ENCODE data around the gene RNF121.

DNA sequence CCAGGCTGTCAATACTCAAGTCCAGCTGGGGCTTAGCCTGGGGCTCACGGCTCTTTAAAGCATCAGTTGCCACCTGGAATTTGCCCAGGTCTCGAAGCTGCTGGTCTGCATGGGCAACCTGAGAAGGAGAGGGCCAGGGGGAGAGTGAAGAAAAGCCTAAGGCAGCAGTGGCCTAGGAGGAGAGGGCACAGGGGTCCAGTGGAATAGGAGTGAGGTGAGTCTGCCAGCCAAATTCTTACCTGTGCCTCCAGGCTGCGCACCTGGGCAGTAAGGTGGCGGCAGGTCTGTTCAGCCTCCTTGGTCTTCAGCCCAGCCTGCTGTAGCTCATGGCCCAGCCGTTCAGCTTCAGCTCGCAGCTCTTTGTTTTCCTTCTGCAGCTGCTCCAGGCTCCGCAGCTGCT, 79.9 kb downstream of the RNF121 start:
- TF ChIP-seq CTCF (IDR thresholded peaks at IDR 0.05) (no peak), POLR2A (IDR thresholded peaks at IDR 0.05) (no peak)
